HG03354 (cell line): Measurements from ENCODE around the gene MOGAT1.

Experiments
- ATAC-seq: cut with Tn5 transposase; IDR thresholded peaks from one replicate; pipeline ENCODE4 v1.9.1; 2021; ENCODE audit warnings: mild to moderate bottlenecking; ENCODE audit not compliant: unreplicated experiment, poor library complexity, severe bottlenecking

MOGAT1 gene

GRCh38 chr2:222756951-222757650 is 85.6 kb downstream of the MOGAT1 start:
- no peak for ATAC-seq
